Measurements from ENCODE around the gene SLC38A1. TPM values are rescaled to one million over a fixed set of nuclear protein-coding genes. Genes with fewer than 3 reads are reported as not detected.
A peak's percentile ranks its signal among the peaks of the same experiment; 100 is the strongest.

The SLC38A1 gene
- total and polyA plus RNA-seq, 7 donors, result 8.4 to 209 (median 149) TPM

- no peak for DNase-seq
- H3K4me3 ChIP-seq, result peak overlapping the region; percentile 64 to 80 (median 74)
- H3K4me1 ChIP-seq, result peaks cover 0 to 67% (median 59%) of the 10 kb centered on the region in 4 donors
- no peaks in the 10 kb centered on the region for H3K36me3 ChIP-seq
- H3K27ac ChIP-seq, result peak overlapping the region; percentile 89 to 93 (median 92)
- WGBS, 2 donors, result 76 to 86% methylated on average over 3 of the region's 3 CpGs
- intact Hi-C loops (cut with DNase I), result loop anchor here (2.0 to 10.0 kb wide), 5 partner anchors 41 to 399 kb away; partner anchors contain the start of genes SCAF11 and SLC38A2
- H3K9me3 ChIP-seq, result no peaks in the 10 kb centered on the region
- no peaks in the 10 kb centered on the region for H3K27me3 ChIP-seq
- TF ChIP-seq EP300 (IDR thresholded peaks at IDR 0.05) (no peak), POLR2AphosphoS5 (IDR thresholded peaks at IDR 0.05) (no peak), POLR2A (IDR thresholded peaks at IDR 0.05) (no peak)
- TF ChIP-seq, protein P1, sequence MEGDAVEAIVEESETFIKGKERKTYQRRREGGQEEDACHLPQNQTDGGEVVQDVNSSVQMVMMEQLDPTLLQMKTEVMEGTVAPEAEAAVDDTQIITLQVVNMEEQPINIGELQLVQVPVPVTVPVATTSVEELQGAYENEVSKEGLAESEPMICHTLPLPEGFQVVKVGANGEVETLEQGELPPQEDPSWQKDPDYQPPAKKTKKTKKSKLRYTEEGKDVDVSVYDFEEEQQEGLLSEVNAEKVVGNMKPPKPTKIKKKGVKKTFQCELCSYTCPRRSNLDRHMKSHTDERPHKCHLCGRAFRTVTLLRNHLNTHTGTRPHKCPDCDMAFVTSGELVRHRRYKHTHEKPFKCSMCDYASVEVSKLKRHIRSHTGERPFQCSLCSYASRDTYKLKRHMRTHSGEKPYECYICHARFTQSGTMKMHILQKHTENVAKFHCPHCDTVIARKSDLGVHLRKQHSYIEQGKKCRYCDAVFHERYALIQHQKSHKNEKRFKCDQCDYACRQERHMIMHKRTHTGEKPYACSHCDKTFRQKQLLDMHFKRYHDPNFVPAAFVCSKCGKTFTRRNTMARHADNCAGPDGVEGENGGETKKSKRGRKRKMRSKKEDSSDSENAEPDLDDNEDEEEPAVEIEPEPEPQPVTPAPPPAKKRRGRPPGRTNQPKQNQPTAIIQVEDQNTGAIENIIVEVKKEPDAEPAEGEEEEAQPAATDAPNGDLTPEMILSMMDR (IDR thresholded peaks at IDR 0.05), result no peak
Measured at GRCh38 chr12:46265734-46266133, 3.1 kb downstream of the SLC38A1 start.

DNA sequence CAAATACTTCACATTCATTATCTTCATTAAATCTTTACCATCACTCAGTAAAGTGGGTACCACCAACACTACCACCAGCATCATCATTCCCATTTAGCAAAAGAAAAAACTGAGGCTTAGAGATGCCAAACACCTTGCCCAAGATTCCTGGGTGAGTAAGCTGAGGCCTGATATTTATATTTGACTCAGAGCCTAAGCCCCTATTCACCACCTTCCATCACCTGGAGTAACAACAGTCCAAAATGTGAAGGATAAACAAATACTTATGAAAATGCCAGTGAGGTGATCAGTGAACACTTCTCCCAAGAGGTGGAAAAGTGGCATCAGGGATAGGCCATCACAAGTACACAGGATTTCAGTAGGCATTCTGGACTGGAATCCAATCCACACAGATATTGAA is 3.7 kb downstream of the SLC38A1 start:
- no peaks in the 10 kb centered on the region for H3K36me3 ChIP-seq
- intact Hi-C loops (cut with DNase I), result loop anchor here (5.0 to 10.0 kb wide), 4 partner anchors 107 to 400 kb away; partner anchors contain the start of genes SCAF11 and SLC38A2
- peak overlapping the region; percentile 89 to 93 (median 92) for H3K27ac ChIP-seq
- TF ChIP-seq POLR2A (IDR thresholded peaks at IDR 0.05) (no peak), EP300 (IDR thresholded peaks at IDR 0.05) (no peak)
- peak overlapping the region in 2 of 4 donors; percentile 70 to 80 for H3K4me3 ChIP-seq
- peaks cover 0 to 73% (median 63%) of the 10 kb centered on the region in 4 donors for H3K4me1 ChIP-seq
- DNase-seq, result no peak
- H3K9me3 ChIP-seq, result no peaks in the 10 kb centered on the region
- H3K27me3 ChIP-seq, result no peaks in the 10 kb centered on the region

- Histone ChIP-seq H3K27ac (peak overlapping the region; percentile 44 to 93 (median 92)), H3K4me3 (no peak overlapping the region), H3K36me3 (no peaks in the 10 kb centered on the region), H3K4me1 (peaks cover 0 to 75% (median 62%) of the 10 kb centered on the region in 4 donors), H3K27me3 (no peaks in the 10 kb centered on the region), H3K9me3 (no peaks in the 10 kb centered on the region)
- TF ChIP-seq POLR2A (IDR thresholded peaks at IDR 0.05) (no peak), EP300 (IDR thresholded peaks at IDR 0.05) (no peak), POLR2AphosphoS5 (IDR thresholded peaks at IDR 0.05) (no peak)
- TF ChIP-seq, protein P1 (IDR thresholded peaks at IDR 0.05), result no peak
- DNase-seq, result no peak
- WGBS, 2 donors, result 31 to 90% methylated on average over 1 of the region's 1 CpG
- intact Hi-C loops (cut with DNase I), result loop anchor here (10.0 kb wide), 3 partner anchors 139 to 401 kb away; partner anchors contain the start of gene SCAF11
Measured at GRCh38 chr12:46264057-46264456, 4.8 kb downstream of the SLC38A1 start.

DNA sequence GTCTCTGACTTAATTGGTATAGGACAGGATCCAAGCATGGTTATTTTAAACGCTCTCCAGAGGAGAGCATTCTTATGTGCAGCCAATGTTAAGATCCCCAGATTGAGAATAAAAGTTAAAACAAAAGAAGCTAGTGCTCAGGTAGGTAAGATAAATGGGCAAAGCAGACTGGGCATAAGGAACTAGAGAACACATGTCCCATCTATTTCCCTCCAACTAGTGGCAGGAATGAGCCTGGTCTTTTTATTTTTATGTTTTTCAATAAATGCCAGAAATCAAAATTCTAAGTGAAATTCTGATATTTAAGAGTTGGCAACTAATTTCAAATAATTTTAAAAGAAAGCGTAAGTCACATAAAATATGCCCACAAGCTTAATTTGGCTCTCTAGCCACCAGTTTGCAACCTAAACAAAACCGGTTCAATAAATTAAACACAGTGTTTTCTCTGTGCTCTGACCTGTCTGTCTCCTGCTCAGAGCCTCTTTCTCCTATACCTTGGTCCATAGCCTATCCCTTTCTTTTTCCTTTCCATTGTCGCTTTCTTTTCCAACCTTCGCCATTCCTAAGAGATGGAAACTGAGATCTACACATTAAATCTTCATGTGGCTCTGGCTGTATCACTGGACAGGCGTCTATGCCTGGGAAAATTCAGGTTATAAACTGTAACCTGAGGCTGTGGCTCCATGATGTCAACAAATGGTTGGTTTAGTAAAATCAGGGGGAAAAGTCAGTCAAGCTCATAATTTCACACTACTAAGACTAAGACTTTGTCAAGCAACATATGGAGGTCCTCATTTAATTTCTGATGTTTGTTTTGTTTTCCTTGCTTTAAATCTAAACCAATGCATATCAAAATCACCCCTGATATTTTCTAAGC is 5.5 kb downstream of the SLC38A1 start:
- TF ChIP-seq POLR2AphosphoS5 (IDR thresholded peaks at IDR 0.05) (no peak), EP300 (IDR thresholded peaks at IDR 0.05) (no peak), POLR2A (IDR thresholded peaks at IDR 0.05) (no peak)
- TF ChIP-seq, protein P1 (IDR thresholded peaks at IDR 0.05), result peak in 1 of 4 experiments; percentile 50
- Histone ChIP-seq H3K27ac (peak overlapping the region; percentile 44 to 93 (median 92)), H3K4me1 (peaks cover 0 to 82% (median 63%) of the 10 kb centered on the region in 4 donors), H3K27me3 (no peaks in the 10 kb centered on the region), H3K4me3 (no peak overlapping the region), H3K9me3 (no peaks in the 10 kb centered on the region), H3K36me3 (no peaks in the 10 kb centered on the region)
- WGBS, 2 donors, result 81 to 86% methylated on average over 6 of the region's 6 CpGs
- intact Hi-C loops (cut with DNase I), result loop anchor here (10.0 kb wide), 3 partner anchors 139 to 401 kb away; partner anchors contain the start of gene SCAF11
- no peak for DNase-seq

- no peaks in the 10 kb centered on the region for H3K36me3 ChIP-seq
- peak overlapping the region; percentile 56 to 92 (median 82) for H3K27ac ChIP-seq
- WGBS, 2 donors, result 88% methylated on average over 2 of the region's 2 CpGs
- no peak for DNase-seq
- no peak overlapping the region for H3K4me3 ChIP-seq
- H3K4me1 ChIP-seq, result peaks cover 0 to 96% (median 73%) of the 10 kb centered on the region in 4 donors
- TF ChIP-seq EP300 (IDR thresholded peaks at IDR 0.05) (no peak), POLR2AphosphoS5 (IDR thresholded peaks at IDR 0.05) (no peak), POLR2A (IDR thresholded peaks at IDR 0.05) (no peak)
- TF ChIP-seq, protein P1 (IDR thresholded peaks at IDR 0.05), result no peak
- no peaks in the 10 kb centered on the region for H3K27me3 ChIP-seq
- H3K9me3 ChIP-seq, result no peaks in the 10 kb centered on the region
- intact Hi-C loops (cut with DNase I), result loop anchor here (10.0 kb wide), 3 partner anchors 137 to 403 kb away; partner anchors contain the start of gene SCAF11
Measured at GRCh38 chr12:46261646-46262045, 7.2 kb downstream of the SLC38A1 start.

Data from sigmoid colon (tissue), 7 donors.